ENCODE data around the gene FOXC1. TPM values are rescaled to one million over a fixed set of nuclear protein-coding genes. Genes with fewer than 3 reads are reported as not detected.
A peak's percentile ranks its signal among the peaks of the same experiment; 100 is the strongest.

The FOXC1 gene
- total RNA-seq (2022) (12.3 and 16.5 TPM in 2 replicates), Bru-seq, nascent RNA (percentile 78 among the genes with signal in this experiment), BruChase-seq, experiment 1, labeled RNA remaining after a 6-hour chase (percentile 70 among the genes with signal in this experiment), BruChase-seq, experiment 2, labeled RNA remaining after a 2-hour chase (percentile 95 among the genes with signal in this experiment)
- long read RNA-seq, transcript FOXC1-202 (1 exons, 3,831 nt), result major isoform, 5 of 5 reads
- long read RNA-seq, partial matches to known transcripts, result 0 of 5 reads
- long read RNA-seq, other reads (novel, unspliced or antisense), result 0 of 5 reads

DNA sequence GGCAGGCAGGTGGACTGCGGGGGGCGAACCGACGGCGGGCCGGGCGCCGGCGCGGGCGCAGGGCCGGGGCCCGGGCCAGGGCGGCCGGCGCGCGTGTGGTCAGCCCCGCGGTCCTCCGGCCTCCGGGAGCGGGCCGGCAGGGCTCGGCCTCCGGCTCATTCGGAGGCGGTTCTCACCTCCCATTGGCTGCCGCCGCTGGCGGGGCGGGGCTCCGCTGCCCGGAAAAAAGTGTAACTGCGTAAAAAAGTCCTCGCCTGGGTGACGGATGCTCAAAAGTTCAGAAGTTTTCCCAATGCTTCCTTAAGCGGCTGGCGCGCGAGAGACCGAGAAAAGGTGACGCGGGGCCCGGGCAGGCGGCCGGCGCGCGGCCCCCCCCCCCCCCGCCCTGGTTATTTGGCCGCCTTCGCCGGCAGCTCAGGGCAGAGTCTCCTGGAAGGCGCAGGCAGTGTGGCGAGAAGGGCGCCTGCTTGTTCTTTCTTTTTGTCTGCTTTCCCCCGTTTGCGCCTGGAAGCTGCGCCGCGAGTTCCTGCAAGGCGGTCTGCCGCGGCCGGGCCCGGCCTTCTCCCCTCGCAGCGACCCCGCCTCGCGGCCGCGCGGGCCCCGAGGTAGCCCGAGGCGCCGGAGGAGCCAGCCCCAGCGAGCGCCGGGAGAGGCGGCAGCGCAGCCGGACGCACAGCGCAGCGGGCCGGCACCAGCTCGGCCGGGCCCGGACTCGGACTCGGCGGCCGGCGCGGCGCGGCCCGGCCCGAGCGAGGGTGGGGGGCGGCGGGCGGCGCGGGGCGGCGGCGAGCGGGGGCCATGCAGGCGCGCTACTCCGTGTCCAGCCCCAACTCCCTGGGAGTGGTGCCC lies at the start of gene FOXC1:
FOXC1 (plus strand) TSS at position 268 of the 849 bp plus-strand sequence; CDS start at position 799, 531 bp downstream.
- no TSS peak for BruUV-seq (replicated peaks)
- Mint-ChIP-seq H3K4me3 (ENCODE audit: low read depth, unreplicated experiment) (peak within 1 kb of the TSS; percentile 80), H3K27ac (ENCODE audit: unreplicated experiment) (peak within 1 kb of the TSS; percentile 50), H3K4me1 (ENCODE audit: low read depth, unreplicated experiment) (peaks cover 8% of the 10 kb centered on the region), H3K36me3 (ENCODE audit: insufficient read depth, unreplicated experiment) (peaks cover 67% of the 10 kb centered on the region), H3K27me3 (ENCODE audit: unreplicated experiment) (peaks cover 12% of the 10 kb centered on the region), H3K9me3 (ENCODE audit: low read depth, unreplicated experiment) (no peaks in the 10 kb centered on the region)
- CTCF ChIA-PET, result interaction anchor here (0.6 kb wide), 1 partner anchor 236 kb away, joined by 3 read pairs; no protein-coding TSS in a partner anchor
- TF ChIP-seq CTCF (IDR thresholded peaks at IDR 0.05; ENCODE audit: unreplicated experiment), result no peak
- DNase-seq, result peak; percentile 90
- intact Hi-C loops (cut with micrococcal nuclease; ENCODE audit: unreplicated experiment), result loop anchor here (5.0 kb wide), 2 partner anchors 77 to 152 kb away; no protein-coding TSS in a partner anchor

DNA sequence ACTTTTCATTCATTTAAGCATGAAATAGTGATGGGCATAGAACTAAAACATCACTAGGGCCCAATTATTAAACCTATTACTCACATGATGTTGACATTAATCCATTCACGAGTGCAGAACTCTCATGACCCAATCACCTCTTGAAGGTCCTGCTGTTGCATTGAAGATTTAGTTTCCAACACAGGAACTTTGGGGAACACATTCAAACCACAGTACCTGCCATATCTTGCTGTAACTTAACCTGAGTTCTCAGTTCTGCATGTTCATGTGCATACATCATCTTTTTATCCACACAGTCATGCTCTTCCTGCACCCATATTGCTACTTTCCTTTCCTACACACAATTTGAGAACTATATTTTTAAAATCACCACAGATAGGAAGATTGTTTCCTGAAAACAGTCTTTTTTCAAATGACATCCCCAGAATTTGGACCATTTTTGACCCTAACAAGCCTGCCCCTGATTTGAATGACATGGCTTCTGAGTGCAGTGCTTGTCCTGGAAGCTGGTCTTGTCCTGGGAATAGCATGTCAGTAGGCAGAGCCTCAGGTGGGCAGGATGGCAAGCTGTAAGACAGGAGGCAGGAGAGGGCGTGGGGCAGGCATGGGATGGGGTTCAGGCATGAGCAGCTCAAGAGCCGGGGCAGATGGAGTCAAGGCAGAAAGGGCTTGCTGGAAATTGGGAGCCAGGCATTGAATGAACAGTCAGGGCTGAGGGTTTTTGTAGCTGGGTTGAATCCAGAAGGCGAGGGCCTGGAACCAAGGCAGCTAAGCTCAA lies 49.2 kb upstream of the FOXC1 start:
- no peak for TF ChIP-seq CTCF (IDR thresholded peaks at IDR 0.05; ENCODE audit: unreplicated experiment)
- no peak overlapping the region for H3K4me3 Mint-ChIP-seq (ENCODE audit: low read depth, unreplicated experiment)
- peaks cover 6% of the 10 kb centered on the region for H3K9me3 Mint-ChIP-seq (ENCODE audit: low read depth, unreplicated experiment)
- H3K27ac Mint-ChIP-seq (ENCODE audit: unreplicated experiment), result no peak overlapping the region
- CTCF ChIA-PET, result no interaction called here
- DNase-seq, result no peak
- H3K36me3 Mint-ChIP-seq (ENCODE audit: insufficient read depth, unreplicated experiment), result no peaks in the 10 kb centered on the region
- H3K4me1 Mint-ChIP-seq (ENCODE audit: low read depth, unreplicated experiment), result no peaks in the 10 kb centered on the region
- intact Hi-C loops (cut with micrococcal nuclease; ENCODE audit: unreplicated experiment), result no loop called here
- no TSS peak for BruUV-seq (replicated peaks)
- H3K27me3 Mint-ChIP-seq (ENCODE audit: unreplicated experiment), result peaks cover 41% of the 10 kb centered on the region

DNA sequence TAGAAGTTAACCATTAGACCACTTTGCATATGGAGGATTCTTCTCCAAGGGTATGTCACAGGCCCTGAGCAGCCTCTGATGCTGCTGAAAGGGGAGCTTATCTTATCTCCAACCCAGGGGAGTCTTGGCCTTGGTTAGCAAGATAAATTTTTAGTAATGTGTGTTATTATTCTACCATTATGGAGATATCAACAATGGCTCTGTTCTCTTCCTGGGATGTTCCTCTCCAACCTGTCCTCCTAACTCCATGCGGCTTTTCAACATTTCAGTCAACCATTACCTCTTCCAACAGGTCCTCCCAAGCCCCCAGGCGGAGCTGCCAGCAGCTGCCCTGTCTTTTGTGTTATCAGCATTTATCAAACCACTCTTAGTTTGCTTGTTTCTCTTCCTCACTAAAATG lies 48.4 kb upstream of the FOXC1 start:
- no peaks in the 10 kb centered on the region for H3K36me3 Mint-ChIP-seq (ENCODE audit: insufficient read depth, unreplicated experiment)
- peaks cover 41% of the 10 kb centered on the region for H3K27me3 Mint-ChIP-seq (ENCODE audit: unreplicated experiment)
- H3K4me3 Mint-ChIP-seq (ENCODE audit: low read depth, unreplicated experiment), result no peak overlapping the region
- CTCF ChIA-PET, result no interaction called here
- no peak for DNase-seq
- no TSS peak for BruUV-seq (replicated peaks)
- H3K4me1 Mint-ChIP-seq (ENCODE audit: low read depth, unreplicated experiment), result no peaks in the 10 kb centered on the region
- no peak overlapping the region for H3K27ac Mint-ChIP-seq (ENCODE audit: unreplicated experiment)
- H3K9me3 Mint-ChIP-seq (ENCODE audit: low read depth, unreplicated experiment), result peaks cover 6% of the 10 kb centered on the region
- intact Hi-C loops (cut with micrococcal nuclease; ENCODE audit: unreplicated experiment), result no loop called here
- TF ChIP-seq CTCF (IDR thresholded peaks at IDR 0.05; ENCODE audit: unreplicated experiment), result no peak
